Stimulated activated CD8-positive, alpha-beta memory T cell treated with anti-CD3 and anti-CD28 coated beads, Interleukin-4, amount 100 ng/mL, for 24 hours (primary cell): ENCODE data around the gene ZNF232.
A peak's percentile ranks its signal among the peaks of the same experiment; 100 is the strongest.
"Not testable (repeated sequence)": the region's sequence is repeated elsewhere in the genome, so short reads cannot be mapped to it uniquely, and the experiment has no call there.

Source experiments
- DNase-seq: peaks from one replicate; pipeline ENCODE4 v3.0.0-alpha.2; 2020; ENCODE audit warnings: low read depth

ZNF232 gene

DNA sequence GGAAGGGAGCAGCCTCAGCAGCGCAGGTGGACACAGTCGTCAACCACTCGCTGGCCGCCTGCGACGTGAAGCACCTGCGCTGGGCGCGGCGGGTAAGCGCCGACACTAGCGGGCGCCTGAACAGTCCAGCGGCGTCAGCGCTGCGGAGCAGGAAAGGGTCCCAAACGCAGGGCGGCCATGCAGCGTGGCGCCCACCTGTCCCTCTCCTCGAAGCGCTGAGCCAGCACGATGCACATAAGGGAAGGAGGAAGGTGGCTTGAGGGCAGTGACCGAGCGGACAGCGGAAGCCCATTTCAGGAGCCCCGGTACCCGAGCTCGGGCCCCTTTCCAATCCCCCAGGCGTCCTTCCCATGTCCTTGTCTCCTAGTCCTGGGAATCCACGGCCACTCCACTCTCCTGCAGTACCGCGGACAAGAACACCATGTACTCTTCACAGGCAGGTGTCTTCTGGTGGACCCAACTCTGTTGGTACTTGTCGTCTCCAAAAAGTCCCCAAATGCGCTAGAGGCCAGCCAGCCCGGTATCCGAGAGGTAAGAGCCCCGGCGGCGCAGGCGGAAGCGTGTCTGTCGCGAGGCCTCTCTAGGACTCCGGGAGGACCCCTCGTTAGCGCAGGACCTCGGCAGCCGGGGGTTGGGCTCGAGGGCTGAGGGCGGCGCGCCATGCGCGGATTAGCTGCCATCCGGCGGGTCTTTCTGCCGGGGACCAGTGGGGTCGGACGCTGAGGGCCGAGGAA lies 14.4 kb downstream of the ZNF232 start:
- DNase-seq, result peak; percentile 30

DNA sequence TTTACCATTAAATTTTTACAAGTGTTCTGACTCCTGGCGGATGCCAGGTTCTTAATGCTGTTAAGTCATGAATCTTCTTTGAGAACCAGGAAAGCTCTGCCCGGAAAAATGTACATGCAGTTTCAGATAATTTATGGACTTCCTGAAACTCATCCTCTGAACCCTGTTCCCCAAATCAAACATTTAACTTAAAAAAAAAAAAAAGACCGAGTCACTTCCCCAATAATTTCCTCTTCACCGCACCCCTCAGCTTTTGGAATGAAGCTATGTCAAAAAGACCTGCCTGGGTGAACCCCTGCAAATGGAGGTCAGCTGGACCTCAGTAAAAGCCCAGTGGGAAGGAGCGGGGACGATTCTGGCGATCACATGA lies 15.0 kb downstream of the ZNF232 start:
- no peak for DNase-seq

GRCh38 chr17:5092218-5093010 lies 19.3 kb downstream of the ZNF232 start:
- DNase-seq, result no peak

DNA sequence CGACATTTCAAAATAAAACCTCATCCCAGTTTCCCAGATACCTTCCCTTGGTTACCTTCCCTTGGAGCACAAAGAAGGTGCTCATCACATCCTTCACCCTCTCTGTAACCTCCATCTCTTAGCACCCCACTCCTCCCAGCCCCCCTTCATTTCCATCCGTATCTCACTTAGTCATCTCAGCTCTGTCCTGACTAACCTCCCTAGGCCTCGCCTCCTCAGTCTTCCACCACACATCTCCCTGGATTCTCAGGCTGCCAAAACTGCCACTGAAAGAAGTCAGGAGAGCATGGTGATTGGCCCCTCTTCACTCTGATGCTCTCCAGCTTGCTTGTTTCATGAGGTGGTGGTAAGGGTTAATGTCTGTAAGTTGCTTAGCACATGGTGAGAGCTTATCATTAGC lies 31.1 kb downstream of the ZNF232 start:
- DNase-seq, result no peak

- peak; percentile 66 for DNase-seq
These were observed 33.3 kb downstream of the ZNF232 start, which contains the start of gene ZFP3 for GRCh38 chr17:5078106-5079028. Gene ZFP3, plus strand, starts transcription at chr17:5078467. Its CDS starts 13,038 bp downstream, at chr17:5091505.

- no peak for DNase-seq
These were observed 33.9 kb downstream of the ZNF232 start for GRCh38 chr17:5077781-5078105.

GRCh38 chr17:5077275-5077674 lies 34.4 kb downstream of the ZNF232 start:
- DNase-seq, result not testable (repeated sequence)

GRCh38 chr17:5075472-5075871 lies 36.2 kb downstream of the ZNF232 start:
- DNase-seq, result not testable (repeated sequence)

DNA sequence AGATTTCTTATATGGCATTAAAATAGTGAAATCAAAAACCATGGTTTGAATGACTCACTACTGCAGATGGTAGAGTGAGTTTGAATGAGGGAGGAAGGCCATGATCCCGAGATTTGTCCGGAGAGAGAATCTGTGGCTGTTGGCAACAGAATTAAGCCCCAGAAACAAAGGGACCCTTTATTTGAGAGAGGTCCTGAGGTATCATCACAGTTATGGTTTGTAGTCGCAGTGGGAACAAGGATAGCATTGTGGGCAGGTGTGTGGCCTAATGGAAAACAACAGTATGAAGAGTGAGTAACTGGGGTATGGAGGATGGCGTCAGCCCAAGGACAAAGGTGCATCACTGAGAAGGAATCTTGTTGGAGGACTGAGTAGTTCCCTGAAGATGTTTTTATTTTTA lies 42.0 kb downstream of the ZNF232 start:
- no peak for DNase-seq

GRCh38 chr17:5068236-5068635 lies 43.4 kb downstream of the ZNF232 start:
- no peak for DNase-seq

GRCh38 chr17:5065227-5065744 lies 46.4 kb downstream of the ZNF232 start:
- DNase-seq, result no peak
